ENCODE data around the gene AUTS2.

- TF ChIP-seq CTCF (IDR thresholded peaks at IDR 0.05) (no peak), SIN3A (IDR thresholded peaks at IDR 0.05; ENCODE audit: borderline replicate concordance, insufficient read depth, low read depth, low read length) (no peak), TCF7L2 (IDR thresholded peaks at IDR 0.05; ENCODE audit: low read depth, low read length) (no peak)
Measured at GRCh38 chr7:70349819-70350218, 751.5 kb downstream of the AUTS2 start.

Measured in Panc1 (cell line).